Measurements from ENCODE around the gene ZNF761. TPM values are rescaled to one million over a fixed set of nuclear protein-coding genes. Genes with fewer than 3 reads are reported as not detected.
A peak's percentile ranks its signal among the peaks of the same experiment; 100 is the strongest.
"Not testable (repeated sequence)": the region's sequence is repeated elsewhere in the genome, so short reads cannot be mapped to it uniquely, and the experiment has no call there.

The ZNF761 gene
- total RNA-seq, 1 donor from 2014 or later = 15.3 TPM

DNA sequence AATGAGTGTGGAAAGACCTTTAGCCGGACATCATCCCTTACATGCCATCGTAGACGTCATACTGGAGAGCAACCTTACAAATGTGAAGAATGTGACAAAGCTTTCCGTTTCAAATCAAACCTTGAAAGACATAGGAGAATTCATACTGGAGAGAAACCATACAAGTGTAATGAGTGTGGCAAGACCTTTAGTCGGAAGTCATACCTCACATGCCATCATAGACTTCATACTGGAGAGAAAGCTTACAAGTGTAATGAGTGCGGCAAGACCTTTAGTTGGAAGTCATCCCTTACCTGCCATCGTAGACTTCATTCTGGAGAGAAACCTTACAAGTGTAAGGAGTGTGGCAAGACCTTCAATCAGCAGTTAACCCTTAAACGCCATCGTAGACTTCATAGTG lies 24.0 kb downstream of the ZNF761 start:
- no peak for TF ChIP-seq CTCF (conservative IDR thresholded peaks at IDR 0.05)
- no peak overlapping the region for H3K4me3 Mint-ChIP-seq
- H3K4me1 Mint-ChIP-seq (ENCODE audit: unreplicated experiment) = peaks cover 4% of the 10 kb centered on the region
- H3K36me3 Mint-ChIP-seq = peaks cover 61% of the 10 kb centered on the region
- no peaks in the 10 kb centered on the region for H3K27me3 Mint-ChIP-seq
- peaks cover 28% of the 10 kb centered on the region for H3K9me3 Mint-ChIP-seq
- H3K27ac Mint-ChIP-seq = no peak overlapping the region
- DNase-seq (ENCODE audit: extremely low spot score, unreplicated experiment) = no peak

DNA sequence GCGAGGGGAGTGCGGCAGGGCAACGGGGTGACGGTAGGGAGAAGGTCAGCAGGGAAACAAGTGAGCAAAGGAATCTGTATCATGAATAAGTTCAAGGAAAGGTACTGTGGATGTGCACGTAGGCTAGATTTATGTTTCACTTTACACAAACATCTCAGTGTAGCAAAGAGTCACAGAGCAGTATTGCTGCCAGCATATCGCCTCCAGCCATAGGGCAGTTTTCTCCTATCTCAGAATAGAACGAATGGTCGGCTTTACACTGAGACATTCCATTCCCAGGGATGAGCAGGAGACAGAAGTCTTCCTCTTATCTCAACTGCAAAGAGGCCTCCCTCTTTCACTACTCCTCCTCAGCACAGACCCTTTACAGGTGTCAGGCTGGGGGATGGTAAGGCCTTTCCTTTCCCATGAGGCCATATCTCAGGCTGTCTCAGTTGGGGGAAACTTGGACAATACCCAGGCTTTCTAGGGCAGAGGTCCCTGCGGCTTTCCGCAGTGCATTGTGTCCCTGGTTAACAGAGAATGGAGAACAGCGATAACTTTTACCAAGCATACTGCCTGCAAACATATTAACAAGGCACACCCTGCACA lies 28.4 kb downstream of the ZNF761 start:
- Mint-ChIP-seq H3K4me3 (peak overlapping the region; percentile 27), H3K27ac (peak overlapping the region; percentile 17), H3K36me3 (peaks cover 33% of the 10 kb centered on the region), H3K9me3 (peaks cover 29% of the 10 kb centered on the region)
- H3K27me3 Mint-ChIP-seq; DNase-seq (ENCODE audit: extremely low spot score, unreplicated experiment); H3K4me1 Mint-ChIP-seq (ENCODE audit: unreplicated experiment): not testable (repeated sequence)

DNA sequence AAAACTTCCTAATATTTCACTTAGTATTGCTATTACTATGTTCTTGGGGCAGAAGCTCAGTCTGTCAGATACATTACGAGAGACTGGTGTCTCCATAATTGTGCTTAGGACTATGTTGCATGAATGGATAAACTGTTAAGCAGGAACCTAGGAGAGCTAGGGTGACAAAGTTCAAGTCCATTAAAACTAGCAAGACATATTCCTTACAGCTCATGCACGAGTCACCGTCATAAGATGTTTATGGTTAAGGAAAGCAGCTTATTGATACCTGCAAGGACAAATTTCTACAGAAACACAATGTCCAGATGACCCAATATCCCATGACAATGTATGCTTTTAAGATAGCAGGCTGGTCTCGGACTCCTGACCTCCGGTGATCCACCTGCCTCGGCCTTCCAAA lies 30.1 kb downstream of the ZNF761 start:
- Mint-ChIP-seq H3K4me1 (ENCODE audit: unreplicated experiment) (peaks cover 4% of the 10 kb centered on the region), H3K4me3 (no peak overlapping the region), H3K36me3 (peaks cover 17% of the 10 kb centered on the region), H3K27ac (no peak overlapping the region), H3K27me3 (no peaks in the 10 kb centered on the region), H3K9me3 (peaks cover 13% of the 10 kb centered on the region)
- DNase-seq (ENCODE audit: extremely low spot score, unreplicated experiment) = no peak
- TF ChIP-seq CTCF (conservative IDR thresholded peaks at IDR 0.05) = no peak

GRCh38 chr19:53462861-53463260 lies 31.1 kb downstream of the ZNF761 start:
- H3K9me3 Mint-ChIP-seq = peaks cover 8% of the 10 kb centered on the region
- no peak overlapping the region for H3K27ac Mint-ChIP-seq
- H3K4me3 Mint-ChIP-seq = no peak overlapping the region
- peaks cover 11% of the 10 kb centered on the region for H3K36me3 Mint-ChIP-seq
- no peak for TF ChIP-seq CTCF (conservative IDR thresholded peaks at IDR 0.05)
- peaks cover 6% of the 10 kb centered on the region for H3K4me1 Mint-ChIP-seq (ENCODE audit: unreplicated experiment)
- DNase-seq (ENCODE audit: extremely low spot score, unreplicated experiment) = no peak
- H3K27me3 Mint-ChIP-seq = no peaks in the 10 kb centered on the region

DNA sequence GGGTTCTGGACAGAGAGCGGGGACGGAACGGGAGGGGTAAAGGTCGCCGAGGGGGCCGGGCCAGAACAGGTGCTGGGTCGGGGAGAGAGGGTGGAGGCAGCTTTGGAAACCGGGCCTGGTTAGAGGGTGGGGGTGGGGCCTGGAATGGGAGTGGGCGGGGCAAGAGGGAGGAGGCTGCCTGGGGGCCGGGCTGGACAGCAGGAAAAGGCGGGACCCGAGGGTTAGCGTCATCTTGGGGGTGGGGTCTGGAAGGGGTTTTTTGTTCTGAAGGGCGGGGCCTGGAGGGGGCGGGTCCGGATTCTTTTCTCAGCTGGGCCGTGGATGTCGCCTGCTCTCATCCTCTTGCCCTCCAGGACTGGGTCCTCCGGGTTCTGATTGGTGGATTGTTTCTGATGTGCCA lies 31.5 kb downstream of the ZNF761 start:
- no peak for DNase-seq (ENCODE audit: extremely low spot score, unreplicated experiment)
- Mint-ChIP-seq H3K9me3 (peaks cover 8% of the 10 kb centered on the region), H3K4me3 (no peak overlapping the region)

More for the DNA sequence above, 31.5 kb downstream of the ZNF761 start:
- Mint-ChIP-seq H3K27me3 (no peaks in the 10 kb centered on the region), H3K36me3 (peaks cover 8% of the 10 kb centered on the region), H3K27ac (no peak overlapping the region), H3K4me1 (ENCODE audit: unreplicated experiment) (peaks cover 10% of the 10 kb centered on the region)
- TF ChIP-seq CTCF (conservative IDR thresholded peaks at IDR 0.05) = no peak
